Measurements from ENCODE around the gene LAMC1.

Gene LAMC1

DNA sequence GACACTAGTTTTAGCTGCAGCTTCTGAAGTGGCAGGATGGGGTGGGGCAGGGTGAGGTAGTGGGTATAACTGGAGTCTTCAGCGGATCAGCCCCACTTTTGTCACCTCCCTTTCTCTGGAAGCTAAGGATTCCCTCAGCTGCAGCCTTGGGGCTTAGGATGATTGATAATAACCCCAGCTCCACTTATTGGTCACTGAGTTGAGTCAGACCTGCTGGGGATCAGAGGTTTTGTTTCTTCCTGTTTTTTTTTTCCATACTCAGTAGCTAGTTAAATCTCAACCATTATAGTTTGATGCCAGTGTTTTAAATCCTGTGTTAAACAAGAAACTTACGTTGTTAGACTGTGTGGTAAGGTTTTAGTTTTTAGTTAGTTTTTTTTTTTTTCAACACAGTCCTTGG, 57.2 kb downstream of the LAMC1 start:
- DNase-seq: peak in 1 of 4 experiments; percentile 10

DNA sequence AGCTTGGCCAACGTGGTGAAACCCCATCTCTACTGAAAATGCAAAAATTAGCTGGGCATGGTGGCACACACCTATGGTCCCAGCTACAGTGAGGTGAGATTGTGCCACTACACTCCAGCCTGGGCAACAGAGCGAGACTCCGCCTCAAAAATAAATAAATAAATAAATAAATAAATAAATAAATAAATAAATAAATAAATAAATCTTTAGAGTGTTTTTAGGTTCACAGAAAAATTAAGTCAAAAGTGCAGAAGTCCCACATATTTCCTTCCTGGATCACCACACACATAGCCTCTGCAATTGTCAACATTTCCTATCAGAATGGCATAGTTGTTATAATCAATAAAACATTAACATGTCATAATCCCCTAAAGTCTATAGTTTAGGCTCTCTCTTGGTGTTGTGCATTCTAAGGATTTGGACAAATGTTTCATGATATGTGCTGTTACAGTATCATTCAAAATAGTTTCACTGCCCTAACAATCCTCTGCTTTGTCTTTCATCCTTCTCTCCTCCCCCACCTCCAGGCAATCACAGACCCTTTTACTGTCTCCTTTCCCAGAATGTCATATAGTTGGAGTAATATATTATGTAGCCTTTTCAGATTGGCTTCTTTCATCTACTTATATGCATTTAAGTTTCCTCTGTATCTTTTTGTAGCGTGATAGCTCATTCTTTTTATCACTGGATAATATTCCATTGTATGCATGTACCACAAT, 58.3 kb downstream of the LAMC1 start:
- no peak for DNase-seq

DNA sequence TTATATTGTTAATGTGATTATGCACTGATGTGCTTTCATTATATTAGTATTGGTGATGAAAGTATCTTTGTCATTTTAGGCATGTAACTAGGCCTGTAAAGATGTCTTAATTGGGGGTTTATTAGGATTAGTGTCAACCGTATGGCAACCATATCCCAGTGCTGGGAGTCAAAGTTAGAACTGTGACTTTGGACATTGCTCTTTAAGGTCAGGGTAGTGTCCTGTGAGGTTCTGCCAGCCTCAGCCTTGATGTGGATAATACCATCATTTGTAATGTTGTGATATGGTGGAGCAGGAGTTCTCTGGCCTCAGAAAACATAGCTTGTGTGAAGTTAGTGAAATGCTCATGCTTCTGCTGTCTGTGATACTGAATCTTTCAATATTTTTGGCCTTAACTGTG, 59.4 kb downstream of the LAMC1 start:
- no peak for DNase-seq

DNA sequence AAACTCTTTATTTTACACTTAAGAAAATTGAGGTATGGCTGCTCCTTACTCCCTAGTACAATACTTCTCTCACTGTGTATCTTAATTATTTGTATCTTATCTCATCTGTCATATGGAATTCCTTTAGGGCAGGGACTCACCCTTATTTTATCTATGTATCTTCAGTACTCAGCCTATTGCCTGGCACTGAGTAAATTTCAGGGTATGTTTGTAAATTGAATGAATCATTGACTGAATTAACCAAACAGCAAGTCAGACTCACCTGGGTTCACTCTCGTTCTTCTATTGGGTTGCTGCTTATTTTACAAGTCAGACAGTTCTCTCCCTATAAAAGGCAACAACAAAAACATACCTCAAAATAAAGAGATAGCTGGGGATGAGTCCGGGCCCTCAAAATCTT, 63.8 kb downstream of the LAMC1 start:
- DNase-seq: no peak

DNA sequence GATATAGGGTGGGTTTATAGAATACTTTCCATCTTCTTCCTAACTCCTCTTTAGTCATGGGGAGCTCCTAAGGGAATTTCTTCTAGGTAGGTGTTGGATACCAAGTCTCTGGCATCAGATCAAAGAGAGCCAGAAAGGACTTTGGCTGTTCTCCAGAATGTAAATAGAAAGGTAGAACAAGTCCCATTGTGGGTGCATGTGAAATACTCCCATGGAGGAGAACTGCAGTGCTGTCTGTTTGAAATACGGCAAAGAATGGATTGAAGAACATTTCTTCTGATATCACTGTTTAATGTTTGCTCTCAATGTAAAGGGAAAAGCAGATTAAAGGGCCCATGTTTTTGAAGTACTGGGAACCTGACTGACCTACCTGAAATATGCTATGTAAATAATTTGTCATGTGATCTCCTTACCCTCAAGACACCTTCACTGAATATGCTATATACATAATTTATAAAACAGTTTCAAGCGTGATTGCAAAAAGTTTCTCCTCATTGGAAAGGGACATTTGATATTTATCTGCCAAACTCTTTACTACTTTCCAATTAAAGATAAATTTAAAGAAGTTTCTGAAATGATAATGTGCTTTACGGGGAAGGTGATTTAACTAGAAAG, 65.9 kb downstream of the LAMC1 start:
- DNase-seq: no peak

DNA sequence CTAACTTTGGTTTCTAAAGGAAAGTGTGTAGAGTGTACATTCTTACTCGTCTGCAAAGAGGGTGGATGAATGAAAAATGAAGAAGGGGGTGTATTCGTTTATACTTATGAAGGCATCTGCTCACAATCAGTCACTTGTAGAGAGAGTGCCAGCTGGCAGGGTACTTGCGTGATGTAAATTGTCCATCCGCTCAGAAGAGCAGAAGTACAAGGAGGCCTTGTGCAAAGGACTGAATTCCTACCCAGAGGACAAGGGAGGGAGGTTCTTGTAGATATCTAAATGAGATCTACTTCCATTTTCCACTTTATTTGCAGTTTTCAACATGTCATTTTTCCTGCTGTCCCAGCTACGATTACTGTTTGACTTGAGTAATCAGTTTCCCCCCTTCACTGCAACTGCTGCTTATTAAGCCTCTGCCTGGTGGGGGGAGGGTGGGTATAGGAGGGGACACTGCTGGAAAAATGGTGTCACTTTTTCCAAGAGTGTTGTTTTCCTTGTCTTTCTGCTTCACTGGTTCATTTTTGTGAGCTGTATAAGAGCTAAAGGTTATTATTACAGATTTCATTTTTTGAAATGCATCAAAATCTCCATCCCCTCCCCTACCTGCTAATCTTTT, 67.3 kb downstream of the LAMC1 start:
- no peak for DNase-seq

DNA sequence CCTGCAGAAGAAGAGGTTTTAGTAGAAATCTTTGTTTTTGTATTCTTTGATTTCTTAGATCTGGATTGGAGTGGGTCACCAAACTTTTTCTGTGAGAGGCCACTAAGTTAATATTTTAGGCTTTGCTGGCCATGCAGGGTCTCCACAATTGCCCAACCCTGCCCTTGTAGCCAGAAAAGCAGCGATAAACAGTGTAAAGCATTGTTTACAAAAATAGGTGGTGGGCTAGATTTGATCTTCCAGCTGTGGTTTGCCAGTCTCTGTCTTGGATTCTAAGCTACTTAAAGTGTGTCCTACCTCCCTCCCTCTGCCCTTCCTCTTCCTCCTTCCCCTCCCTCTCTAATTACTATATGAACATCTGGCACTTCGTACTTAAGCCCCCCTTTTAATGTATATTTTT, 68.0 kb downstream of the LAMC1 start:
- DNase-seq: no peak

DNA sequence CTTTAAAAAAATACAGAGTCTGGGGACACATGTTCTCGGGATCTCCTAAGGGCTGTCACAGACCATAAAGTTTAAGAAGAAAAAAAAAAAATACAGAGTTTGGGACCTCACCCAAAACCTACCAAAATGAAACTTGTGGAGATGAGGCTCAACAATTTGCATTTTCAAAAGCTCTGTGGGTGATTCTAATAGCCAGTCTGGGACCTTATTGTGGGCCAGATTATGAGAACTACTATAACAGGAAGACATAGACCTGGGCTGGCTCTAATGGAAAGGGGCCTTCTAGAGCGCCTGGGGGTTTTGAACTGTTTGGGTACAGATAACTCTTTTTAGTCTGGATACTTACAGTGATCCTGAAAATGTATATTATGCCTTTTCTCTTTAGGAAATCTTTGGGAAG, 69.1 kb downstream of the LAMC1 start:
- DNase-seq: no peak

DNA sequence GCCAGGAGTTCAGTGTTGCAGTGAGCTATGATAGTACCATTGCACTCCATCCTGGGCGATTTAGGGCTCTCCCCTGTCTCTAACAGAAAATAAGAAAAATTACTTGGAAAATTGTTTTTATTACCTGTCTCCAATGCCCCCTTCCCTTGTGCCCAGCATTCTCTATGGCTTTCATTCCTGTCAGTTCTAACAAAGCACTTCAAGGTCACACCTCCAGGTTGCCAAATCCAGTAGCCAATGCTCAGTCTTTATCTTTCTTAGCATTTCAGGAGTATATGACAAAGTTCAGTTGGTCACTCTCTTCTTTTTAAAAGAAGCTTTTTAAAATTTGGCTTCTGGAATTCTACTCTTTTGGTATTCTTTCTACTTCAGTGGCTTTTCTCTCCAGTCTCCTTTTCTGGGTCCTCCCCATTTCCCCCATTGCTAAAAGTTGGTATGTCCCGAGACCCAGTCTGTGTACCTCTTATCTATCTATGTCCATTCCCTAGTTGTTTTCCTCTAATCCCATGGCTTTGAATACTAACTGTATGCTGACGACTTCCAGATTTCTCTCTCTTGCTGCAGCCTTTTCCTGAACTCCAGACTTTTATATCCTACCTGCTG, 69.9 kb downstream of the LAMC1 start:
- no peak for DNase-seq

DNA sequence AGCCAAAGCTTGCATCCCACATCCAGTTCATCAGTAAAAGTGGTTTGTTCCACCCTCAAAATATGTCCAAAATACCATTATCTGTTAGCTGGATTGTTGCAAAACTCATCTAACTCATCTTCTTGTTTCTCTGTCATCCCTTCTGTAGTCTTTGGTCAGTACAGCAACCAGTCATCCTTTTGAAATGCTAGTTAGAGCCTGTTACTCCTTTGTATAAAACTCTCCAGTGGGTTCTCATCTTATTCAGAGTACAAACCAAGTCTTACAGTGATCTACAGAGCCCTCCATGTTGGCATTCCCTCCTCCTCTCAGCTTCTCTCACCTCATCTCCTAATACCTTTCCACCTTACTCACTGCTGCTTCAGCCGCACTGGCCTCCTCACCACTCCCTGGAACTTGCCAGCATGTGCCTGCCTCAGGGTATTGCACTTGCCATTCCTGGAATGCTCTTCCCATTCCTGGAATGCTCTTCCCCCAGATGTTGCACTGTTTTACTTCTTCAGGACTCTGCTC, 70.6 kb downstream of the LAMC1 start:
- no peak for DNase-seq

DNA sequence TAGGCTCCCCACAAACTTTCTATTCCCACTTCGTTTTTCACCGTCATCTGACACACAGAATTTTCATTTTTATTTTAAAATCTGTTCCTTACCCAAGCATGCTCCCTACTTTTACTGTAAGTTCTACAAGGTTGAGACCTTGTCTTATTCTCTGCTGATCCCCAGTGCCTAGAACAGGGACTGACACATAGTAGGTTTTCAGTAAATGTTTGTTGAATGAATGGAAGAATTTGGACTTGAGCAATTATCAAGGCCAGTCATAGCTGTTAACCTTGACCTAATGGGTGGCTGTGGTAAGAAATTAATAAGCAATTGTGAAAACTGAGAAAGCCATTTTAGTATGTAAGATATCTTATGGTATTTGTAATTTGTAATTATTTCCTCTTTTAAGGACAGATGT, 71.1 kb downstream of the LAMC1 start:
- DNase-seq: no peak

DNA sequence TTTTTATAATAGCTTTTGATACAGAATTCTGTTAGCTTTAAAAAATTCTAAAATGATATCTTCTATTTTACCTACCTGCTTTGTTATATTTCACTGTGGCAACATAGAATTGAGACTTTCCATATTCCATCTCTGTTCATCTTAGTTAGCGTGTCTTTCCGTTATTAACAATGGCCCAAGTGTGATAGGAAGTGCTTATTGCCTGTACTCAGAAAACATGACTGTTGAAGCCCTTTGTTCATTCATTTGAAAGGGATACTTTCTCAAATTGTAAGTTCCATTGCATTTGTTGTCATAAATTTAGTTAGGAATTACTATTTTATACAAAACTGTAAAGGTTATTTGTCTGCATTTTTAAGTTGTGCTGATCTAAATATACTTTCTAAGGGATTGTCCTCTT, 73.1 kb downstream of the LAMC1 start:
- no peak for DNase-seq

DNA sequence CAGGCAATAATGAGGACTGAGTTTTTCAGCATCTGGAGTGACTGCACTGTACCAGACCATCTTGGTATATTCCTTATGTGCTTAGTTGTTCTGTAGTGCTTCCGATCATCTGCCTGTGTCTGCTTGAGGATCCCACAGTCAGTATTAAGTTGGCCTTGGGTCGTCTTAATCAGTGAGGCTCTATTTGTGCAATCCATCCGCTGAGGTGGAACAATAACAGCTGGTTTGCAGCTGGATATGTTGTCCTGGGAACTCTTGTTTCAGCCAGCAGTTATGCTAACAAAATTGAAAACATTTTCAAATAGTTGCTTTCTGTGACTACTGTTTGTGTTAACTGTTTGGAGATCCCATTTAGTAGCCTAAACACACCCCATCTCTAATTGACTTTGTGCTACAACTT, 73.7 kb downstream of the LAMC1 start:
- no peak for DNase-seq

DNA sequence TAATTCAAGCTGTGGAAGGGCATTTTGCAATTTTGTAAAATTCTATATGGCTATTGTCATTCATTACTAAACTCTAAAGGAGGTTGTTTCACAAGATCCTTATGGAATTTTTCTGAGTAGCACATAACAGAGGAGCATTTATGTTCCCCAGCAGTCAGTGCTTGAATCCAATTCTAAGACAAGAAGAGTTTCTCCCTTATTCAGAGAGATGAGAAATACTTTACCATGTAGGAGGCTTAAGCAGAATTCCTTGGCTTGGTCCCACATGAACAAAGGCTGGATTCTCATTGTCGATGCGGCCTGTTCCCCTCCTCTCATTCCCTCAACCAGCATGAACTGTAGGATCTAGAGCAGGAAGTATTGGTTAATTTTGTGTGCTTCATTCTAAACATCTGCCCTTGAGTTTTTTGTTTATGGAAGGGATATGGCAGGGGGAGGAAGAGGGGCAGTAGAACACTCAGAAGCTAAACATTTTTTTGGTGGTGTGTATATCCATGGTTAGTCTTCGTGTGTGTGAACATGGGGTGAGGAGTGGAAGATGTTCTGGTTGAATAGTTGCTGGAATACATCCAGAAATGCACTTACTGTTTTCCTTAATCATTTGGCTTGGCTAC, 74.3 kb downstream of the LAMC1 start:
- DNase-seq: no peak

DNA sequence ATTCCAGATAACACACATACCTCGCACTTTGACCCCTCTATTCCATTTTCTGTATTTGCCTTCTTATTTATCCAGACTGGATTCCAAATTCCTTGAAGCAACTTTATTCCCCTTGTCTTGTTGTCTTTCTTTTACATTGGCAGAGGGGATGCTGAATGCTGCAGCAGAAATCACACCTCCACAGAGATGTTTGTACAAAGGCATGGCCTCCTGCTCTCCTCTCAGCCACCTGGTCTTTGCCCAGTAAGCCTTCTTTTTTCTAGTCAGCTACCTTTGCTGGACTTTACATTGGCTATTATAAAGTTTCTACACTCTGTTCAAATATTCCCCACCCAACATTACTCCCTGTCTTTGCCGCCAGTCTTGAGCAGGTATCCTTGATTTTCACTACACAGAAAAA, 75.1 kb downstream of the LAMC1 start:
- no peak for DNase-seq

DNA sequence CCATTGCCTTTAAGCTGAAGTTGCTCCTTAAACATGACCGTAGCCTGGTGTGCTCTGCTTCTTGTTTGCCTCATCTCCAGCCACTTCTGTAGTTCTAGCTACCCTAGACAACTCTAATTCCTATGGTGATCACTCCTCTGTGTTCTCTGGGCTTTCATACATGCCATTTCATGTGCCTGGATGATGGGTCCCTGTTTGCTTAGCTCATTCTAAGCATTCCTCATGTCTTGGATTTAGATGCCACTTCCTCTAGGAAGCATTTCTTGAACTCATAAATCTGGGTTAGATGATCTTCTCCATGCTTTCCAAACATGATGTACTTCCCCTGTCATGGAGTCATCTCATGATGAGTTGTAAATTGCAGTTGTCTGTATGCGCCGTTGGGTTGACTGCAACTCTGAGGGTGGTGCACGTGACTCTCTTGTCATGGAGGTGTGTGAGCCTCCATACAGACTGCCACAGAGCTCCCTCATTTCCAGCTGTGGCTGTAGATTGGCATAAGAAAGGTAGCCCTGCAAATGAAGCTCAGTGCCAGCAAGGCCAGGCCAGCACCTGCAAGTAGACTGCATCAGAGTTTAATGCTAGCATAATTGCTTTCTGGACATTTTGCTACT, 77.2 kb downstream of the LAMC1 start:
- no peak for DNase-seq

DNA sequence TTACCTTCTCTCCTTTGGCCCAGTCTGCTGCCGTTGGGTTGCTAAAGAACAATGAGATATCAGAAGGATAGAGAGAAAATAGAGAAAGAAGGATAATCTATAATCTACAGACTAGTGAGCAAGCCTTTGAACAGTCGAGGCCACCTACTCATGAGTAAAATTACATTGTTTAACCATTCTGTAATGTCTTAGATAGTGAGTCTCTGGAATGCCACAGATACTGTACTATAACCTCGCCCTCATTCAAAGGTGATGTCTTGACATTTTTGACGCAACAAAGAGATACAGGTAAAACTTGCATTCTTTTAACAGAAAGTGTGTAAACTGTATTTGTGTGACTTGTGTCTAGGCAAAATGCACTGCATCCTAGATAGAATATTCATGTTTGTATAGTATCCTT, 77.9 kb downstream of the LAMC1 start:
- DNase-seq: no peak

DNA sequence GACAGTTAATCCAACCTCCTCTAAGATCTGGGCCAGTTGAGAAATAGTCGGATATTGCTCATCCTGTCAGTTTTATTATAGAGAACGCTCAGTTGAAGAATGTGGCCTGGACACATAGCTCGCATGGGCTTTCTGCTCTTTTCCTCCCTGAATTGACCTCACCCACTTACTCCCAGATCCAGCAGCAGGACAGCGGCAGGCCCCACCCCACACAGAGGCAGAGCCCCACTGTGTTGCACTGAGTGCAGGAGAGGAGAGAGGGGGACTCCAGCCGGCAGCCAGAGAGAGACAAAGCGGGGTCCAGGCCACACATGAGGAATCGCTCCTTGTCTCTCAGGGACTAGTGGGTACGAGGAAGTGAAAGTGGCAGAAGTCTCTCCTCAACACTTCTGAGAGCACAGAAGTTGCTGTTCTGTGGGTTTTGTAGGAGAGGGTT, 78.6 kb downstream of the LAMC1 start:
- peak; percentile 52 to 73 (median 58) for DNase-seq

DNA sequence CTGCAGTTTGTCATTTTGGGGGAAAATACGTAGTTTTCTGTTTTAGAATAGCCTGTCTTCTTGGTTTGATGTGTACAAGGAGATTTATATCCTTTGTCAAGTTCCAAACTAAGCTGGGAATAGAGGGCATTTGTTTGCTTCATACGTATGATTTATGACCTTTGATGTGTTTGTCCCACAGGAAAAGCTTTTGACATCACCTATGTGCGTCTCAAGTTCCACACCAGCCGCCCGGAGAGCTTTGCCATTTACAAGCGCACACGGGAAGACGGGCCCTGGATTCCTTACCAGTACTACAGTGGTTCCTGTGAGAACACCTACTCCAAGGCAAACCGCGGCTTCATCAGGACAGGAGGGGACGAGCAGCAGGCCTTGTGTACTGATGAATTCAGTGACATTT, 79.9 kb downstream of the LAMC1 start:
- no peak for DNase-seq

DNA sequence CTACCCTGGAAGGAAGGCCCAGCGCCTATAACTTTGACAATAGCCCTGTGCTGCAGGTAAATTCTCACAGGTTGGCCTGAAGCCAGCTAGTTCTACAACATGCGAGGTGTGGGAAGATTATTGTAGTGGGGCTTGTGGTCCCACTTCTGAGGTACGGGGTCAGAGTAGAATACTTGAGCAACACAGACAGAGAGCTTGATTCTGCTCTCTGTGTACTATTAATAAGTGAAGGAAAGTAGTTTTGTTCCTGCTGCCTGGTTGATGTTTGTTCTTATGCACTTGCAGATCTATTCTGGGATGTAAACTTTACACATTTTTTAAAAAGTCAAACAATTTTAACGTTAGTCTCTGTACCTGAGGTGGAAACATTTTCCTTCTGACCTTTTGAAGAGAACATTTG, 80.4 kb downstream of the LAMC1 start:
- DNase-seq: no peak

DNA sequence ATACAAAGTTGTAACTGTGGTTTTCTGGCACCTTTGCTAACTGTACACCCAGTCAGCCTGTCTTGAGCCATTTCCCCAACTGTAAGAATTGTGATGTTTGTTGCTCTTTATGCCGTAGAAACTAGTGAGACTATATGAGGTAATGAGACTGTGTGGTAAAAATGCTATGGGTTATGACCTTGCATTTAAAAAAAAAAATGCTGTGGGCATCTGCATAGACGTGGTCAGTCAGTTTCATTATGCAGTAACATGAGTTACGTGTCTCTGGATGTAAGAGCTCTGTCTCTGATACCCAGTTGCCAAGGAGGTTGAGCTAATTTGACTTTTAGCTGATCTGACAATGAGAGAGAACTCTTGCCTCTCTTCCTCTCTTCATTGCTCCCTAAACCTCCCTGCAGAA, 82.2 kb downstream of the LAMC1 start:
- peak in 1 of 4 experiments; percentile 14 for DNase-seq

DNA sequence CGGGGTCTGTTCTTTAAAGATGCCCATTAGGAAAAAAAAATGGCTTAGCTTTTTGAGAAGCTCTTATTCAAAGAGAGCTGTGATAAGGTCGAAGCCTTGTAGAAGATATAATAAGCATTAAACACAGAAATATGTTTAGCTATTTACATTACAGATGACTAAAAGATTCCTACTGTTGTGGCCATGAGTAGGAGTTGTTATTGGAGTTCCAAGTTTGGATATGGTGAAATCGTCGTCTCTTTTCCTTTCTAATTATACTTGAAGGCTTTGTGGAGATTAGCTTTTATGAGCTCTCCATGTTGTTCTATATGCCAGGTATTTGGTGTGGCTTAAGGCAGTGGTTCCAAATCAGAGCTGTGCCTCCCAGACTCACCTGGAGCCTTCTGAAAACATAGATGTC, 82.9 kb downstream of the LAMC1 start:
- DNase-seq: no peak

DNA sequence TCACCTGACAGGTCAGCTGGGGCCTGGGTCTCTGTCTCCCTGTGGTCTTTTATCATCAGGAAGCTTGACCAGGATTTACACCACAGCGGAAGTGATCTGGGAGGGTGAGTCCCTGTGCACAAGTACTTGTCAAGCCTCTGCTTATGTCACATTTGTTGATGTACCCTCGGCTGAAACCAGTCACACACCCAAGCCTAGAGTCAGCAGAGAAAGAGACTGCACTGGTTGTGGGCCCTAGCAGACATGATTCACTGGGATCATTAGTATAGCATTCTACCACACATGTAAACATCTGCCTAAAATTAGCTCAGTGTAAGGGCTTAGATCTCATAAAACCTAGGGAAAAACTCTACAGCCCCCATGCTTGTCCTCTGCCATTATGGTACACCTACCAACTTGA, 83.5 kb downstream of the LAMC1 start:
- DNase-seq: no peak
